ACC112 (cell line): Measurements from ENCODE around the gene C1orf198.
"Not testable (repeated sequence)": the region's sequence is repeated elsewhere in the genome, so short reads cannot be mapped to it uniquely, and the experiment has no call there.

Source experiments
- H2AFZ ChIP-seq: fragments of 200-600 bp; sonication (generic); one replicate; pipeline ENCODE4 v1.6.0; 2017; ENCODE audit warnings: antibody characterized with exemption, low read length; ENCODE audit not compliant: unreplicated experiment
- H3K27ac ChIP-seq: fragments of 200-600 bp; sonication (generic); 2 replicates; pipeline ENCODE4 v1.5.1; 2014; ENCODE audit warnings: low read depth, mild to moderate bottlenecking, antibody characterized with exemption, low read length, moderate library complexity
- H3K27me3 ChIP-seq: fragments of 200-600 bp; sonication (generic); 2 replicates; pipeline ENCODE4 v1.6.1; 2014; ENCODE audit warnings: mild to moderate bottlenecking, antibody characterized with exemption, low read length, moderate library complexity, mixed read lengths; ENCODE audit not compliant: insufficient read depth
- H3K36me3 ChIP-seq: fragments of 200-600 bp; sonication (generic); 2 replicates; pipeline ENCODE4 v1.6.1; 2016; ENCODE audit warnings: mild to moderate bottlenecking, antibody characterized with exemption, low read length, moderate library complexity, mixed read lengths; ENCODE audit not compliant: insufficient read depth
- H3K4me1 ChIP-seq: fragments of 200-600 bp; sonication (generic); one replicate; pipeline ENCODE4 v1.6.1; 2016; ENCODE audit warnings: low read length, mixed read lengths; ENCODE audit not compliant: insufficient read depth, unreplicated experiment, control insufficient read depth
- H3K4me3 ChIP-seq: fragments of 200-600 bp; sonication (generic); 2 replicates; pipeline ENCODE4 v1.5.1; 2014; ENCODE audit warnings: mild to moderate bottlenecking, low read depth, low read length
- H3K79me2 ChIP-seq: fragments of 200-600 bp; sonication (generic); one replicate; pipeline ENCODE4 v1.6.0; 2016; ENCODE audit warnings: low read length; ENCODE audit not compliant: control insufficient read depth, unreplicated experiment, insufficient read depth

C1orf198 gene

DNA sequence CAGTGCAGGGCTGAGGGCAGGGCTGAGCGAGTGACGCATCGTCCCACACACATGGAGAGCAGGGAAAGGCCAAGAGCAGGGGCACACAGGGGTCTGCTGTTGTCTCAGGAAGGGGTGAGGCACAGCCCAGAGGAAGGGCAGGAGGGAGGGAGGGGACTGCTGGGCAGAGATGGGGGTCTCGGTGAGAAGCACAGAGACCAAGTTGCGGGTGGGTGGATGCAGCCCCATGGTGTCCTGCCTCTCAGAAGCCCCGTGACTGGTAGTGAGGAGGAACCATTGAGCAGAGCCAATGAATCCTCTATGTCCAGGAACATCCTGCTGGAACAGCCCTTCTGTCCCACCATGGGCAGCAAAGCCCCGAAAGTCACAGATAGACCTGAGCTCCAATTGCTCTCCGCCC is 17.8 kb downstream of the C1orf198 start:
- H2AFZ ChIP-seq = no peak overlapping the region
- H3K4me3 ChIP-seq = no peak overlapping the region

DNA sequence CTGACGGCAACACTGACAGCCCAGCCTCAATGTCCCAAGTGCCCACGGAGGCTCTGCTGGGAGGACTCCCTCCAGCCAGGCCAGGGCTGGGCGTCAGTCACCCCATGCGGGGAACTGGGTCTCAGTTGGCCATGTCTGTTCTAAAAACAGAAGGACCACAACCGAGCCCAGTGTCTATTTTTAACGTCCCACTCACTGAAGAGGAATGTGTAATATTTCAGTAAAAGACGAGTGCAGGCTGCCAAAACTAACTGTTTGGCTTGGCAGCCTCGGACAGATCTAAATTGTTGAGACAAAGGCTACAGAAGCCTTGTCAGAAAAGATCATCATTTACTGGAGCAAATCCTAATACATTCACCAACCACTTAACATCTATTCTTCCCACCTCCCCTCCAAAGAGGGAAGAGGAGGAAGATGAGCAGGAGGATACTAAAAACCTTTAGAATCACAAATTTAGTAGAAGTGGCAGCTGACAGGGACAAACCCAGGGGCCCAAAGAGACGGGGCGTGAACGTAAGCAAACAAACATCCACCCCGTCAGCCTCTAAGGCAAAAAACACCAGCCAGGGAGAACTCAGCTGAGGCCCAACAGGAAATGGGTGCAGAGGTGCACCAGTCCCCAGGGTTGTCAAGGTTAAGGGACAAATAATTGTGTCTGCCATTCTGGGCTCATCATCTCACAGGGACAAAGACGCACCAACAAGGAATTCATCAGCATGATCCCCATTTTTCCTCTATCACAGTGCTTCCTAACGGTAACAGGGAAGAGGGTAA is 18.7 kb downstream of the C1orf198 start:
- no peaks in the 10 kb centered on the region for H3K27me3 ChIP-seq
- H3K4me3 ChIP-seq = peak overlapping the region; percentile 40
- H3K36me3 ChIP-seq = peaks cover 25% of the 10 kb centered on the region
- peak overlapping the region; percentile 78 for H3K27ac ChIP-seq
- H3K79me2 ChIP-seq = no peaks in the 10 kb centered on the region
- H3K4me1 ChIP-seq = peaks cover 35% of the 10 kb centered on the region
- H2AFZ ChIP-seq = no peak overlapping the region

More for the DNA sequence above, 17.8 kb downstream of the C1orf198 start:
- no peaks in the 10 kb centered on the region for H3K79me2 ChIP-seq
- H3K4me1 ChIP-seq = peaks cover 36% of the 10 kb centered on the region
- H3K36me3 ChIP-seq = peaks cover 33% of the 10 kb centered on the region
- no peaks in the 10 kb centered on the region for H3K27me3 ChIP-seq
- peak overlapping the region; percentile 78; the same call in 1 of the 2 replicates for H3K27ac ChIP-seq

DNA sequence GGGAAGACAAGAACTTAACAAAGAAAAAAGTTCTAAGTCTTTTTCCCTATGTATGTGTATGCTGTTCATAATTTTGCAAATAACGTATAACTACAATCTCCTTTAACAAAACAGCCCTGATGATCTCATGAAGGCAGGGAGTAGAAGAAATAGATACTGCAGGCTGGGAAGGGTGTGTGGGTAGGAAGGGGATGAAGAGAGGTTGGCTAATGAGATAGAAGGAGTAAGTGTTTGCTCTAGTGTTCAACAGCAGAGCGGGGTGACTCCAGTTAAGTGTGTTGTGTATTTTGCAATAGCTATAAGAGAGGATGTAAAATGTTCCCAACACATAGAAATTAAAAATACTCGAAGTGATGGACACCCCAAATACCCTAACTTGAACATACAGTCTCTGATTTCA is 20.1 kb downstream of the C1orf198 start:
- Histone ChIP-seq H3K4me1 (peaks cover 35% of the 10 kb centered on the region), H3K27me3 (no peaks in the 10 kb centered on the region), H3K27ac (no peak overlapping the region), H2AFZ (no peak overlapping the region), H3K36me3 (peaks cover 20% of the 10 kb centered on the region), H3K4me3 (no peak overlapping the region), H3K79me2 (no peaks in the 10 kb centered on the region)

DNA sequence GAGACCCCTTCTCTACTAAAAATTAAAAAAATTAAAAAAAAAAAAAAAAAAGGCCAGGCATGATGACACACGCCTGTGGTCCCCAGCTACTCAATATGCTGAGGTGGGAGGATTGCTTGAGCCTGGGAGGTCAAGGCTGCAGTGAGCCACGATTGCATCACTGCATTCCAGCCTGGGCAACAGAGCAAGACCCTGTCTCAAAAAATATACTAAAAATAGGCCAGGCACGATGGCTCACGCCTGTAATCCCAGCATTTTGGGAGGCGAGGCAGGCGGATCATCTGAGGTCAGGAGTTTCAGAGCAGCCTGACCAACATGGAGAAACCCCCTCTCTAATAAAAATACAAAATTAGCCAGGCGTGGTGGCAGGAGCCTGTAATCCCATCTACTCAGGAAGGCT is 23.1 kb downstream of the C1orf198 start:
- not testable (repeated sequence) for H3K36me3 ChIP-seq, H3K27me3 ChIP-seq, H2AFZ ChIP-seq, H3K79me2 ChIP-seq, H3K27ac ChIP-seq, H3K4me3 ChIP-seq
- H3K4me1 ChIP-seq = peaks cover 18% of the 10 kb centered on the region

DNA sequence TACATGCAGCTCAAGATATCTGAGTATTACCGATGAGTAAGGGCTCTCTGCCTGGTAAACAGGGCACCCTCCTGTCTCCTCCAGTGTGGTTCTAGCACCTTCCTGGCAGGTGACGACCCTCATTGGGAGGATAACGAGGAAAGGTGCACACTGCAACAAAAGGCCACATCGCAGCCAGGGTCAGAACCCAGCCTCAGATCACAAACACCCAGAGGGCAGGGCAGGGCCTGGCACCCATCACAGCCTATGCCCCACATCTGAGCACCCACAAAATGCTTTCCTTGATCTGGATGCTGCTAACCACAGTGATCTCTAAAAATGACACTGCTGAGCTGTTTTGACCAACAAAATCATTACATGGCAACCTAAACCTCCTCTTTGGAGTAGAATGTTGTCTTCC is 23.8 kb downstream of the C1orf198 start:
- peaks cover 12% of the 10 kb centered on the region for H3K4me1 ChIP-seq
- H3K79me2 ChIP-seq = no peaks in the 10 kb centered on the region
- no peak overlapping the region for H3K27ac ChIP-seq
- no peaks in the 10 kb centered on the region for H3K27me3 ChIP-seq
- no peak overlapping the region for H2AFZ ChIP-seq
- no peak overlapping the region for H3K4me3 ChIP-seq
- peaks cover 5% of the 10 kb centered on the region; the same call in 1 of the 2 replicates for H3K36me3 ChIP-seq

DNA sequence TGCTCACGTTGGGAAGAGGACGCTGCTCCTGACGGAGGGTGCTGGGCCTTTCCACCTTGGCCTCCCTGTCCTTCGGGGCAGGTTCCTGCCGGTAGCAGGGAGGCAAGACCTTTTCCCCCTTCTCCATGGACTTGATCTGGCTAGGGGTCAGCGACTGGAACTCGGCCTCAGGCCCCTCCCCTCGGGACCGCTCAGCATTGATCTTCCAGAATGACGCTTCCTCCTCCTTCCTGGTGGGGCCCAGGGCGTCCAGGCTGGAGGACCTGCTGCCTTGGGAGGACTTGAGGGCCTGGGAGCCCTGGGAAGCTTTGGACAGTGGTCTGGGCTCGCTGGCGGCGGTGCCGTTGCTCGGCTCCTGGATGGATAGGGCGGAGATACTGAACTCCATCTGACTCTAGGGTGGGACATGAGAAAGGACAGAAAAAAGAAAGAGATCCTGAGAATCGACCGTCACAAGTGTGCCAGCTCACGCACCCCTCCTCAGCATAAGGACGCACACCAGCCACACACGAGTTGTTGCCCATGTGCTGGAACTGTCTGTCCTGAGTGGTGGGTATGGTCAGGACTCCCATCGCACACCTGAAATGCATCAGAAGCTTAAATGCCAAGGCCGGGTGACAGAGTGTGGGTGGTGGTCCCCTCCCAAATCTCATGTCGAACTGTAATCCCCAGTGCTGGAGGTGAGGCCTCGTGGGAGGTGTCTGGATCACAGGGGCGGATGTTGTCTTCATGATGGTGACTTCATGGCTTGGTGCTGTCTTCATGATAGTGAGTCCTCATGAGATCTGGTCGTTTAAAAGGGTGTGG is 24.6 kb downstream of the C1orf198 start:
- H2AFZ ChIP-seq = no peak overlapping the region
- no peaks in the 10 kb centered on the region for H3K27me3 ChIP-seq
- peaks cover 5% of the 10 kb centered on the region; the same call in 1 of the 2 replicates for H3K36me3 ChIP-seq
- no peak overlapping the region for H3K4me3 ChIP-seq
- H3K27ac ChIP-seq = no peak overlapping the region
- no peaks in the 10 kb centered on the region for H3K79me2 ChIP-seq
- peaks cover 4% of the 10 kb centered on the region for H3K4me1 ChIP-seq

DNA sequence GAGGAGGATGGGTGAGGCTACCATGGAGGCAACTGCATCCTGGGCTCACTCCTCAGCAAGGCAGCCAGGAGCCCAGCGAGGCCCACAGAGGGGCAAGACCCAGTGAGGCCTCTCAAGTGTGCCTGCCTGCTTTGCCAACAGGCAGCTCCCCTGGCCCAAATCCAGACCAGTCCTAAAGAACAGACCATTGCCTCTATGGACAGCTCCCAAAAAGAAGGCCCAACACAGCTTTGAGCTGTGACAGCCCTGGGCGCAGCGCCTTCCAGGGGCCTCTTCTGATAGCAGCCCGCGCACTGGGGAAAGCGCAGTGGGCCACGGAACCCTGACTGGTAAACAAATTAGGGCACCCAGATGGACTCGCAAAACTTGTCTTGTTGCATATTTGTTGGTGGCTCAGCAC is 25.5 kb downstream of the C1orf198 start:
- H3K79me2 ChIP-seq = no peaks in the 10 kb centered on the region

DNA sequence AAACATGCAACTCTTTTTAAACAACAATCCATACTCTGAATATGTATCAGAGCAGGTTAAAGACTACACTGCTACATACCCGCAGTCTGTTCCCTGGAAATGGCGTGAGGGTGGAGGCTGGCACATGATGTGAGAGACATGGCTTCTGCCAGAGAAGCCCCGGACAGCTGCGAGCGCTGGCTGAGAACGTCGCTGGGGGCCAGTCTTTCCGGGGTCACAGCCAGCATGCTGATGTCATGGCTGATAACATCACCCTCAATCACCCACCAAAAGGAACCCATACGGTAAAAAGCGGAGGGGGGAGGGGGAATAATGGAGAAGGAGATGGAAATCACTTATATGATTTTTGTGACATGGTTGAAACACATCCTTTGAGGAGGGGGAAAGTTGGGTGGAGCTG is 29.1 kb downstream of the C1orf198 start:
- no peaks in the 10 kb centered on the region for H3K27me3 ChIP-seq
- H3K79me2 ChIP-seq = no peaks in the 10 kb centered on the region
- H2AFZ ChIP-seq = no peak overlapping the region
- no peak overlapping the region for H3K27ac ChIP-seq
- no peak overlapping the region for H3K4me3 ChIP-seq
- H3K4me1 ChIP-seq = no peaks in the 10 kb centered on the region
- H3K36me3 ChIP-seq = peaks cover 5% of the 10 kb centered on the region; the same call in 1 of the 2 replicates

More for the DNA sequence above, 25.5 kb downstream of the C1orf198 start:
- Histone ChIP-seq H3K4me1 (no peaks in the 10 kb centered on the region), H3K4me3 (no peak overlapping the region), H3K27me3 (no peaks in the 10 kb centered on the region), H3K27ac (no peak overlapping the region), H2AFZ (no peak overlapping the region), H3K36me3 (peaks cover 5% of the 10 kb centered on the region; the same call in 1 of the 2 replicates)

DNA sequence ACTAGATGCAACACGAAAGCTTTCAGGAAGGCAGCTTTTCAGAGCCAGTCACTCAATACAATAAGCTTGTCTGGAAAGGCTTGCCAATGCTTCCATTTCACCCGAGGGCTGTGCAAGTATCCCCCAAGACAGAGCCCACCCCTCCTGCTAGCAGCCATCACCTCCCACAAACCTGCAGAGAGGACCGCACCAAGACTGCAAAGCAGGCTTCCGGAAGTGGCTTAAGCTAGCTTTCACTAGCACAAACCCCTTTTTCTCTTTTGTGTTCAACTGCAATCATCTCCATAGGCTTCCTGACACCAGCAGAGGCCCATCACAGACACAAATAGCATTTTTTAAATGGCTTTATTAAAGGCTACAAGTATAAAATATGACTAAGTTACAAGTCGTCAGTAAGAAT is 31.5 kb downstream of the C1orf198 start:
- no peaks in the 10 kb centered on the region for H3K4me1 ChIP-seq
- H3K4me3 ChIP-seq = no peak overlapping the region
- no peaks in the 10 kb centered on the region for H3K27me3 ChIP-seq
- H3K27ac ChIP-seq = no peak overlapping the region
- H2AFZ ChIP-seq = no peak overlapping the region
- H3K79me2 ChIP-seq = no peaks in the 10 kb centered on the region
- H3K36me3 ChIP-seq = no peaks in the 10 kb centered on the region

DNA sequence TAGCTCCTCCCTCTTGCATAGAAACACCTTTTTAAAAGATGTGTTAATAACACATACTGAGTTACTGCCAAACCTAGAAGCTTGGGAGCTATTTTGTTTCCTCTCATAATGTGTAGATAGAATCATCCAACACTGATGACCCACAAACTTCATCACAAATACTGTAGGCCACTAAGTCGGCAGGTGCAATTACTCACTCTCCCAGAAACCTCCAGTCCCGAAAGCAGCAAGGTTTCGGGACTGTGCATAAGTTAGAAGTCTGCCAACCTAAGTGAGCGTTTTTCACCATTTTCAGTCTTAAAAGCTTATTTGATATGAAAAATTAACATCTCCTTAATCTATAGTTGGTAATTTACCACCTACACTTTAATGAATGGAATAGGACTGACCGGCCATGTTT is 32.0 kb downstream of the C1orf198 start:
- Histone ChIP-seq H3K27me3 (no peaks in the 10 kb centered on the region), H2AFZ (no peak overlapping the region), H3K4me1 (no peaks in the 10 kb centered on the region), H3K4me3 (no peak overlapping the region), H3K27ac (no peak overlapping the region), H3K79me2 (no peaks in the 10 kb centered on the region), H3K36me3 (no peaks in the 10 kb centered on the region)
